Erythroblast (primary cell): ENCODE measurements around the gene SLC39A1.

Source experiments
- GATA1 ChIP-seq: IDR thresholded peaks from 2 replicates; pipeline ENCODE4 v1.6.1; 2011; ENCODE audit warnings: low read depth, mild to moderate bottlenecking, control low read depth, low read length, moderate library complexity
- POLR2A ChIP-seq: IDR thresholded peaks from 2 replicates; pipeline ENCODE4 v1.6.1; 2011; ENCODE audit warnings: mild to moderate bottlenecking, low read length

DNA sequence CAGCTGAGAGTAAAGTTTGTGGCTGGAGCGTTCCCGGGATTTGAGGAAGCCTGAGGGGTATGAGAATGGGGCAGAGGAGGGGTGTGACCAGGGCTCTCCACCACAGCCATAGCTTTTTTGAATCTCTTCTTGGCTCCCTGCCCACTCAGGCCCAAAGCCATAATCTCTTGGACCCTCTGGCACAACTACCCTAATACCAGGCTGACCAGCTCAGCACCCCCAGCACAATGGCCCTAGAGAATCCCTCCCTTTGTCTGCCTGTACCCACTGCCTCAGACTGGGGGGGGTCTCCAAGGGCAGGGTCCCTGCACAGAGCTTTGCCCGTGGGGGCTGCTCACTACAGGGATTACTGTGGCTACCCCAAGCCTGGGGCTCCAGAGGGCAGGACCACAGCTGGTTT lies 24.3 kb downstream of the SLC39A1 start:
- TF ChIP-seq POLR2A (no peak), GATA1 (no peak)
